H9 (cell line): ENCODE measurements around the gene TFB1M. TPM values are rescaled to one million over a fixed set of nuclear protein-coding genes. Genes with fewer than 3 reads are reported as not detected.

Experiments used
- DNase-seq: peaks from one replicate; pipeline ENCODE4 v3.0.0-alpha.2; 2017
- H2AFZ ChIP-seq: one replicate; pipeline ENCODE4 v1.6.1; 2013; ENCODE audit warnings: mild to moderate bottlenecking, low read length, control low read depth, moderate library complexity
- H2AK5ac ChIP-seq: 2 replicates; pipeline ENCODE4 v1.6.1; 2013; ENCODE audit warnings: low read length, control low read depth, mixed read lengths; ENCODE audit not compliant: insufficient read length
- H2BK120ac ChIP-seq: one replicate; pipeline ENCODE4 v1.6.1; 2013; ENCODE audit warnings: low read depth, mild to moderate bottlenecking, low read length, control low read depth, inconsistent platforms; ENCODE audit not compliant: poor library complexity, severe bottlenecking
- H2BK12ac ChIP-seq: 2 replicates; pipeline ENCODE4 v1.6.1; 2013; ENCODE audit warnings: low read length, control low read depth, mixed read lengths, low read depth; ENCODE audit not compliant: insufficient read length
- H2BK15ac ChIP-seq: 2 replicates; pipeline ENCODE4 v1.6.1; 2013; ENCODE audit warnings: low read depth, low read length, control low read depth
- H2BK20ac ChIP-seq: one replicate; pipeline ENCODE4 v1.6.1; 2013; ENCODE audit warnings: low read depth, mild to moderate bottlenecking, low read length, control low read depth, inconsistent platforms; ENCODE audit not compliant: poor library complexity, severe bottlenecking
- H2BK5ac ChIP-seq: 2 replicates; pipeline ENCODE4 v1.6.1; 2013; ENCODE audit warnings: low read length, control low read depth, mixed read lengths; ENCODE audit not compliant: insufficient read length
- H3K14ac ChIP-seq: 2 replicates; pipeline ENCODE4 v1.6.1; 2013; ENCODE audit warnings: low read length, control low read depth; ENCODE audit not compliant: insufficient read depth
- H3K18ac ChIP-seq: 2 replicates; pipeline ENCODE4 v1.6.1; 2013; ENCODE audit warnings: low read depth, mild to moderate bottlenecking, mixed read lengths, low read length, control low read depth; ENCODE audit not compliant: insufficient read length
- H3K23ac ChIP-seq: 2 replicates; pipeline ENCODE4 v1.6.1; 2013; ENCODE audit warnings: low read length, control low read depth, mixed read lengths, low read depth; ENCODE audit not compliant: insufficient read length
- H3K23me2 ChIP-seq: 2 replicates; pipeline ENCODE4 v1.6.1; 2013; ENCODE audit warnings: low read depth, mild to moderate bottlenecking, mixed read lengths, low read length, control low read depth; ENCODE audit not compliant: insufficient read length, poor library complexity, severe bottlenecking
- H3K27ac ChIP-seq: 2 replicates; pipeline ENCODE4 v1.5.1; 2013; ENCODE audit warnings: low read length, control low read depth, mixed read lengths, low read depth; ENCODE audit not compliant: insufficient read length
- H3K27me3 ChIP-seq: 2 replicates; pipeline ENCODE4 v1.6.1; 2013; ENCODE audit warnings: low read length, control low read depth, inconsistent platforms; ENCODE audit not compliant: insufficient read depth
- H3K4ac ChIP-seq: 2 replicates; pipeline ENCODE4 v1.6.1; 2013; ENCODE audit warnings: low read depth, mild to moderate bottlenecking, control low read depth, inconsistent platforms, low read length, moderate library complexity
- H3K4me1 ChIP-seq: 2 replicates; pipeline ENCODE4 v1.6.1; 2013; ENCODE audit warnings: low read length, control low read depth, inconsistent platforms; ENCODE audit not compliant: insufficient read depth
- H3K4me2 ChIP-seq: 2 replicates; pipeline ENCODE4 v1.6.1; 2013; ENCODE audit warnings: low read length, control low read depth, mixed read lengths; ENCODE audit not compliant: insufficient read length, insufficient read depth
- H3K56ac ChIP-seq: 2 replicates; pipeline ENCODE4 v1.6.1; 2013; ENCODE audit warnings: low read depth, mild to moderate bottlenecking, mixed read lengths, low read length, control low read depth; ENCODE audit not compliant: insufficient read length
- H3K79me1 ChIP-seq: 2 replicates; pipeline ENCODE4 v1.6.1; 2013; ENCODE audit warnings: low read depth, mild to moderate bottlenecking, moderate library complexity, low read length, control low read depth, inconsistent platforms; ENCODE audit not compliant: insufficient read depth, poor library complexity, severe bottlenecking
- H3K79me2 ChIP-seq: 2 replicates; pipeline ENCODE4 v1.6.1; 2013; ENCODE audit warnings: low read length, control low read depth, inconsistent platforms; ENCODE audit not compliant: insufficient read depth
- H3K9ac ChIP-seq: 2 replicates; pipeline ENCODE4 v1.6.1; 2013; ENCODE audit warnings: low read length, control low read depth, mixed read lengths; ENCODE audit not compliant: insufficient read length; ENCODE audit errors: extremely low read depth
- H3K9me3 ChIP-seq: one replicate; pipeline ENCODE4 v1.6.1; 2013; ENCODE audit warnings: low read depth, low read length, inconsistent platforms; ENCODE audit not compliant: control insufficient read depth
- H3T11ph ChIP-seq: one replicate; pipeline ENCODE4 v1.6.1; 2013; ENCODE audit warnings: mild to moderate bottlenecking, low read length, control low read depth, inconsistent platforms
- H4K20me1 ChIP-seq: one replicate; pipeline ENCODE4 v1.6.1; 2013; ENCODE audit not compliant: control insufficient read depth, insufficient read length, insufficient read depth
- H4K5ac ChIP-seq: 2 replicates; pipeline ENCODE4 v1.6.1; 2013; ENCODE audit warnings: low read depth, mild to moderate bottlenecking, mixed read lengths, low read length, control low read depth; ENCODE audit not compliant: insufficient read length
- H4K8ac ChIP-seq: replicated peaks from 2 replicates; pipeline ENCODE4 v1.6.1; 2013; ENCODE audit warnings: low read length, control low read depth, mixed read lengths, low read depth; ENCODE audit not compliant: insufficient read length
- H4K91ac ChIP-seq: 2 replicates; pipeline ENCODE4 v1.6.1; 2013; ENCODE audit warnings: low read depth, mild to moderate bottlenecking, moderate library complexity, mixed read lengths, low read length, control low read depth; ENCODE audit not compliant: insufficient read length
- H3K27ac Mint-ChIP-seq, 3 experiments: 2 replicates in 2 of 3; 3 replicates in 1 of 3; pipeline ENCODE4 v1.8.0; 2020 to 2021; ENCODE audit warnings: mixed read lengths in 3 of 3, mild to moderate bottlenecking in 1 of 3, moderate library complexity in 1 of 3
- H3K27me3 Mint-ChIP-seq: 2 replicates; pipeline ENCODE4 v1.8.0; 2021; ENCODE audit warnings: low read depth, mild to moderate bottlenecking, moderate library complexity, mixed read lengths
- H3K36me3 Mint-ChIP-seq, 3 experiments: 2 replicates in 2 of 3; 3 replicates in 1 of 3; pipeline ENCODE4 v1.8.0; 2020 to 2021; ENCODE audit warnings: low read depth in 3 of 3, mixed read lengths in 3 of 3; ENCODE audit not compliant: insufficient read depth in 1 of 3
- H3K4me1 Mint-ChIP-seq, 2 experiments: 2 replicates each; pipeline ENCODE4 v1.8.0; 2020; ENCODE audit warnings: mixed read lengths in 2 of 2
- H3K4me3 Mint-ChIP-seq, 2 experiments: 2 replicates in 1 of 2; 3 replicates in 1 of 2; pipeline ENCODE4 v1.8.0; 2020 to 2021; ENCODE audit warnings: mild to moderate bottlenecking in 2 of 2, mixed read lengths in 2 of 2, moderate library complexity in 1 of 2
- H3K9me3 Mint-ChIP-seq, 2 experiments: 2 replicates in 1 of 2; 3 replicates in 1 of 2; pipeline ENCODE4 v1.8.0; 2020; ENCODE audit warnings: mild to moderate bottlenecking in 2 of 2, mixed read lengths in 2 of 2, moderate library complexity in 1 of 2
- WGBS: extraction: QIAGEN DNeasy Blood & Tissue Kit; methylation state at CpG from one replicate; pipeline ENCODE4 v1.1.7; 2013; ENCODE audit warnings: missing lambda C conversion rate, low lambda C conversion rate, mixed read lengths; ENCODE audit not compliant: insufficient read length; ENCODE audit errors: extremely low coverage; 5-methylcytosine and 5-hydroxymethylcytosine counted together
- total RNA-seq: library from RNA; stranded (reverse); gene quantifications from 2 replicates; pipeline ENCODE4 v1.2.1, GENCODE V29; 2021
- TF ChIP-seq, protein P1 (sequence below): fragments of 200-600 bp; sonication (generic); conservative IDR thresholded peaks from 3 replicates; pipeline ENCODE4 v1.8.0; 2021; ENCODE audit warnings: antibody characterized with exemption, mild to moderate bottlenecking

Gene TFB1M
- total RNA-seq, 1 experiment from 2014 or later, result 28.6 TPM

DNA sequence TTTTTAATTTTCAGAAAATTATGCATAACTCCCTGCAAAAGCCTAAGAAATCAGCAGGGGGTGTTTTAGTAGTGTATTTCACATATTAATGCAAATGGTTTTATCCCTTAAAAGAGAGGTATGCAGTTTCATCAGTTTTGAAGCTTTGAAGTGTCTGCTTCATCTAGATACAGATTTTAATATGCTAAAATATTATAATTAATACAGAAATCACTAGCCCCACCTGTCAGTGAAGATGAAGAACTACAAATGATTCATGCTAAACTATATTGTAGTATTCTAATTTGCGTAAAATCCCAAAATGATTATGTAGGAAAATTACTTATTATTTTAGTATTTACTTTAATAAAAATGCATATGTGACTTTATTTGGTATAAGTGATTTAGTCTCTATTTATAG lies 2.9 kb upstream of the TFB1M start:
- H3K27ac ChIP-seq, result no peak overlapping the region
- H3K4me2 ChIP-seq, result no peak overlapping the region
- TF ChIP-seq, protein P1, sequence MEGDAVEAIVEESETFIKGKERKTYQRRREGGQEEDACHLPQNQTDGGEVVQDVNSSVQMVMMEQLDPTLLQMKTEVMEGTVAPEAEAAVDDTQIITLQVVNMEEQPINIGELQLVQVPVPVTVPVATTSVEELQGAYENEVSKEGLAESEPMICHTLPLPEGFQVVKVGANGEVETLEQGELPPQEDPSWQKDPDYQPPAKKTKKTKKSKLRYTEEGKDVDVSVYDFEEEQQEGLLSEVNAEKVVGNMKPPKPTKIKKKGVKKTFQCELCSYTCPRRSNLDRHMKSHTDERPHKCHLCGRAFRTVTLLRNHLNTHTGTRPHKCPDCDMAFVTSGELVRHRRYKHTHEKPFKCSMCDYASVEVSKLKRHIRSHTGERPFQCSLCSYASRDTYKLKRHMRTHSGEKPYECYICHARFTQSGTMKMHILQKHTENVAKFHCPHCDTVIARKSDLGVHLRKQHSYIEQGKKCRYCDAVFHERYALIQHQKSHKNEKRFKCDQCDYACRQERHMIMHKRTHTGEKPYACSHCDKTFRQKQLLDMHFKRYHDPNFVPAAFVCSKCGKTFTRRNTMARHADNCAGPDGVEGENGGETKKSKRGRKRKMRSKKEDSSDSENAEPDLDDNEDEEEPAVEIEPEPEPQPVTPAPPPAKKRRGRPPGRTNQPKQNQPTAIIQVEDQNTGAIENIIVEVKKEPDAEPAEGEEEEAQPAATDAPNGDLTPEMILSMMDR, result peak; percentile 30
- H2BK5ac ChIP-seq, result no peak overlapping the region
- no peak overlapping the region for H2AFZ ChIP-seq
- Mint-ChIP-seq H3K36me3 (peaks cover 0 to 8% (median 7%) of the 10 kb centered on the region in 3 experiments; a peak in 4 of 7 replicates), H3K27me3 (no peaks in the 10 kb centered on the region), H3K9me3 (no peaks in the 10 kb centered on the region), H3K4me1 (peaks cover 15 to 16% of the 10 kb centered on the region in 2 experiments), H3K27ac (no peak overlapping the region), H3K4me3 (no peak overlapping the region)
- no CpG with 5 or more reads among the region's 1 CpG for WGBS
- no peaks in the 10 kb centered on the region for H3K79me1 ChIP-seq
- peaks cover 2% of the 10 kb centered on the region for H3K23me2 ChIP-seq
- H4K91ac ChIP-seq, result no peak overlapping the region
- no peak overlapping the region for H2BK15ac ChIP-seq
- no peaks in the 10 kb centered on the region for H3K9me3 ChIP-seq
- H4K5ac ChIP-seq, result no peak overlapping the region
- no peaks in the 10 kb centered on the region for H4K20me1 ChIP-seq
- no peak for DNase-seq
- H2AK5ac ChIP-seq, result no peak overlapping the region
- H2BK20ac ChIP-seq, result no peak overlapping the region
- H3K9ac ChIP-seq, result no peak overlapping the region
- no peak overlapping the region for H4K8ac ChIP-seq
- no peak overlapping the region for H3K18ac ChIP-seq
- H3T11ph ChIP-seq, result no peak overlapping the region
- H3K4ac ChIP-seq, result no peak overlapping the region
- H2BK120ac ChIP-seq, result no peak overlapping the region
- H3K4me1 ChIP-seq, result no peaks in the 10 kb centered on the region; the same call in 1 of the 2 replicates
- H3K79me2 ChIP-seq, result no peaks in the 10 kb centered on the region
- no peak overlapping the region for H3K23ac ChIP-seq
- H3K56ac ChIP-seq, result no peak overlapping the region
- H3K14ac ChIP-seq, result no peak overlapping the region
- H3K27me3 ChIP-seq, result no peaks in the 10 kb centered on the region
- no peak overlapping the region for H2BK12ac ChIP-seq
